ENCODE measurements around the gene MTF1.

The MTF1 gene

GRCh38 chr1:37825506-37825905, 33.9 kb downstream of the MTF1 start:
- no peak for DNase-seq

- no peak for DNase-seq
Observed at GRCh38 chr1:37824001-37824400, 35.4 kb downstream of the MTF1 start.

GRCh38 chr1:37822906-37823815, 36.2 kb downstream of the MTF1 start:
- DNase-seq, result no peak

- DNase-seq, result no peak
Observed at GRCh38 chr1:37821481-37821880, 37.9 kb downstream of the MTF1 start.

- DNase-seq, result no peak
Observed at GRCh38 chr1:37817481-37817880, 41.9 kb downstream of the MTF1 start.

- DNase-seq, result no peak
Observed at GRCh38 chr1:37814252-37814651, 45.1 kb downstream of the MTF1 start.

- DNase-seq, result no peak
Observed at GRCh38 chr1:37813529-37814145, 45.8 kb downstream of the MTF1 start.

GRCh38 chr1:37811027-37811655, 48.3 kb downstream of the MTF1 start:
- DNase-seq, result peak; percentile 55

- DNase-seq, result no peak
Observed at GRCh38 chr1:37809942-37810341, 49.5 kb downstream of the MTF1 start.

GRCh38 chr1:37808369-37809319, 50.7 kb downstream of the MTF1 start:
- no peak for DNase-seq

GRCh38 chr1:37807555-37808368, 51.6 kb downstream of the MTF1 start, which contains the start of the genes C1orf122 and YRDC:
Gene C1orf122, plus strand, starts transcription at chr1:37807790. Its CDS starts 615 bp downstream, at chr1:37808405.
Gene YRDC, minus strand, starts transcription at chr1:37808208. Its CDS starts 28 bp downstream, at chr1:37808180.
- peak; percentile 94 for DNase-seq

- DNase-seq, result no peak
Observed at GRCh38 chr1:37807220-37807554, 52.2 kb downstream of the MTF1 start.

GRCh38 chr1:37802439-37802838, 57.0 kb downstream of the MTF1 start:
- no peak for DNase-seq

GRCh38 chr1:37797750-37798345, 61.5 kb downstream of the MTF1 start:
- DNase-seq, result no peak

GRCh38 chr1:37795340-37796125, 63.9 kb downstream of the MTF1 start:
- DNase-seq, result no peak

GRCh38 chr1:37794372-37795339, 64.7 kb downstream of the MTF1 start:
- DNase-seq, result no peak

- DNase-seq, result peak; percentile 73
Observed at GRCh38 chr1:37793773-37794371, 65.5 kb downstream of the MTF1 start, which contains the start of gene MANEAL. Gene MANEAL, plus strand, starts transcription at chr1:37793847. Its CDS starts 336 bp downstream, at chr1:37794183.

- DNase-seq, result no peak
Observed at GRCh38 chr1:37792943-37793686, 66.3 kb downstream of the MTF1 start.
